ENCODE results near the gene FPR2. TPM values are rescaled to one million over a fixed set of nuclear protein-coding genes. Genes with fewer than 3 reads are reported as not detected.

Gene FPR2
- total RNA-seq, 4 donors from 2014 or later = 0.82 to 3.9 (median 1.3) TPM

GRCh38 chr19:51755571-51755970 lies 5.4 kb upstream of the FPR2 start:
- no peak for TF ChIP-seq CTCF (IDR thresholded peaks at IDR 0.05; ENCODE audit: low read depth)

GRCh38 chr19:51761696-51762095 lies 716 bp downstream of the FPR2 start:
- TF ChIP-seq CTCF (IDR thresholded peaks at IDR 0.05; ENCODE audit: low read depth) = no peak

- no peak for TF ChIP-seq CTCF (IDR thresholded peaks at IDR 0.05; ENCODE audit: low read depth)
Observed at GRCh38 chr19:51765086-51765485, 4.1 kb downstream of the FPR2 start.

GRCh38 chr19:51766461-51766860 lies 5.5 kb downstream of the FPR2 start:
- no peak for TF ChIP-seq CTCF (IDR thresholded peaks at IDR 0.05; ENCODE audit: low read depth)

GRCh38 chr19:51771376-51772130 lies 10.6 kb downstream of the FPR2 start:
- TF ChIP-seq CTCF (IDR thresholded peaks at IDR 0.05; ENCODE audit: low read depth) = no peak

GRCh38 chr19:51772977-51773376 lies 12.0 kb downstream of the FPR2 start:
- no peak for TF ChIP-seq CTCF (IDR thresholded peaks at IDR 0.05; ENCODE audit: low read depth)

GRCh38 chr19:51777570-51778462 lies 16.8 kb downstream of the FPR2 start:
- no peak for TF ChIP-seq CTCF (IDR thresholded peaks at IDR 0.05; ENCODE audit: low read depth)
